Medulla oblongata (tissue), 1 donor: ENCODE measurements around the gene TBL3.

Experiments used
- DNase-seq: peaks from one replicate; pipeline ENCODE4 v3.0.0-alpha.2; 2015; ENCODE audit errors: extremely low spot score

The TBL3 gene

DNA sequence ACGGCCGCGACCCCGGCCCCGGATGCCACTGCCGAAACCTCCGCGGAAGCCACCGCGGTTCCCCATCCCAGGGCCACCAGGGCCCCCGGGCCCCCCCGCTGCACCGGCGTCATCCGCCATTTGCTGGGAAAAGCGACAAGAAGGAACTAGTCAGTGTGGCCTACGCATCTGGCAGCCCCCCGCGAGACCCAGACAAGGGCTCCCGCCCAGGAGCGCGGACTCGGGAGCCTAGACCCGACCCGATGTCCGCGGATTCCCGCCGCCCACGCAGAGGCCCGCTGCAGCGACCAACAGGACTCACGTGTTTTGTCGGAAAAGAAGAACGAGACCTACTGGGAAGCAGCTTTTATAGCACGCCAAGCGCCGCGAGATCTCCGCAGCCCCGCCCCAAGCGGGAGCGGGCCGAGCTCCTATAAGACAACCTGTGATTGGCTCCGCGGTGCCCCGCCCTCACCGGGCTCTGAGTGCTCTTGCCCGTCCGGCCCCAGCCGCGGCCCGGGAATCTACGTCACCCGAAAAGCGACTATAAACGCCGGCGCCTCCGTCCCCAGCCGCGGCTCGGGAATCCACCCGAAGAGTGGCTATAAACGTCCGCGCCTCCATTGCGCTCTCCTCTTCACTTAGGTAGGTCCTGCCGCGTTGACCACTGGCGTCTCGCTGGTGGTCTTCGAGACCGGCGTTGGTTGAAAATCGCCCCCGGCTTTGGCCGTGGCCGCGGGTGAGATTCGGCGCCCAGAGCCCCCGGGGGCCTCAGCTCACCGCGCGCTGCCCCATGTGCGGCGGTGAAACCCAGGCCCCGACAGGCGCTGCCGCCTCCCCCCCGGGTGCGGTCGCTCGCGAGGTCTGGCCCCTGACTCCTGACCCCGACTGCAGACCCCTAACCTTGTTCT, 7.1 kb upstream of the TBL3 start, which contains the start of gene RPS2:
TSS of gene RPS2 (minus strand) at position 321 of the 890 bp plus-strand sequence. CDS start at position 120, 201 bp downstream.
- peak; percentile 98 for DNase-seq

DNA sequence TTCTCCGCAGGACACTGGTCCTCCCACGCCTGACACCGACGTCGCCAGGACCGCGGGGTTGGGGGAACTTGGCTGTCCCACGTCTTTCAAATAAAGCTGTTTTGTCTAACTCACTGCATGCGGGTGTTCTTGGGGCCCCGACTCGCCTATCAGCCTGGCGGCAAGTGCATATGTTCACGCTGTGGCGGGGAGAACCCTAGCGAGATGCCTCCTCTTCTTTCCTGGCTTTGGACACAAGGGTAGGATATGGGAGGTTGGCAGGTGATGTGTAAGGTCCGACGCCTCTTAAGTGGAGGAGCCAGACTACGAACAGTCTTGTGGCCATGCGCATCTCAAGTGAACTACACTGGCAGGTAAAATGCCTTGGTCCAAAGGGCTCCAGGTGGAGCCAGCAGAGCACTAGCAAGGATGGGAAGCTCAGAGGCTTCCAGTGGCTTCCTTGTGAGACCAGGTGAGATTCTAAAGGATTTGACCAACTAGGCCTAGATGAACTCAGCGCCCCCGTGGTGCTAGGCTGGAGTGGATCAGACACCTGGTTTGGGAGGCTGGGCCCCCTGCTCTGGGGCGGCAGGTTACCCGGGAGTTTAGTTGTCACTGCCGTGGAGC, 6.4 kb upstream of the TBL3 start:
- DNase-seq, result no peak

DNA sequence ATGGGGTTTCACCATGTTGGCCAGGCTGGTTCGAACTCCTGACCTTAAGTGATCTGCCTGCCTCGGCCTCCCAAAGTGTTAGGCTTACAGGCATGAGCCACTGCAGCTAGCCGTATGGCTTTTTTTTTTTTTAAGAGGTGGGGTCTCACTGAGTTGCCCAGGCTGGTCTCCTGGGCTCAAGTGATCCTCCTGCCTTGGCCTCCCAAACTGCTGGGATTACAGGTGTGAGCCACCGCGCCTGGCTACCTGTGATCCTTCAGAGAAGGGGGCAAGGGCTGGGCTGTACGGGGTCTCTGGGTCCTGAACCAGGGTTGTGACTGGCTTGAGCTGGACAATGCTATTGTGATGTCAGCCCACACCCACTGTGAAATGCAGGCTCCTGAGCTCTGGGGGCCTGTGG, 5.4 kb upstream of the TBL3 start, which contains the start of gene RNF151:
TSS of gene RNF151 (plus strand) at position 397 of the 400 bp plus-strand sequence. CDS start 26 bp downstream, outside the sequence.
- no peak for DNase-seq

DNA sequence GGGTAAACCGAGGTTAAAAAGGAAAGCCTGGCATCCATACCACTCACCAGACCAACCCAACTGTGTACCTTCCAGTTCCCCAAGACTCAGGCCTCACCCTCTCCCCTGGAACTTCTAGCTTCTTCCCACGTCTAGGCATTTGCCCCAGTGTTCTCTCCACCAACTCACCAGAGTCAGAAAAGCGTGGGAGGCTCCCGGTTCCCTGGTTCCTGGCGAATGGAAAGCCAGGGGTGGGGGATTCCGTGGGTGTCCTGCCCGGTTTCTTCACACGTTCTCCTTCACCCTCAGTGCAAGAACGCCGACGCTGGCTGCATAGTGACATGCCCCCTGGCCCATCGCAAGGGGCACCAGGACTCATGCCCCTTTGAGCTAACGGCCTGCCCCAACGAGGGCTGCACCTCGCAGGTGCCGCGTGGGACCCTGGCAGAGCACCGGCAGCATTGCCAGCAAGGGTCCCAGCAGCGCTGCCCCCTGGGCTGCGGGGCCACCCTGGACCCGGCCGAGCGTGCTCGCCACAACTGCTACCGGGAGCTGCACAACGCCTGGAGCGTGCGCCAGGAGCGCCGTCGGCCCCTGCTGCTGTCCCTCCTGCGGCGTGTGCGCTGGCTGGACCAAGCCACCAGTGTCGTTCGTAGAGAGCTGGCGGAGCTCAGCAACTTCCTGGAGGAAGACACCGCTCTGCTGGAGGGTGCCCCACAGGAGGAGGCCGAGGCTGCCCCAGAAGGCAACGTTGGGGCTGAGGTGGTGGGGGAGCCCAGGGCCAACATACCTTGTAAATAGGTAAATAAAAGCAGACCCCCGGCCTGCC, 3.5 kb upstream of the TBL3 start:
- DNase-seq, result no peak

DNA sequence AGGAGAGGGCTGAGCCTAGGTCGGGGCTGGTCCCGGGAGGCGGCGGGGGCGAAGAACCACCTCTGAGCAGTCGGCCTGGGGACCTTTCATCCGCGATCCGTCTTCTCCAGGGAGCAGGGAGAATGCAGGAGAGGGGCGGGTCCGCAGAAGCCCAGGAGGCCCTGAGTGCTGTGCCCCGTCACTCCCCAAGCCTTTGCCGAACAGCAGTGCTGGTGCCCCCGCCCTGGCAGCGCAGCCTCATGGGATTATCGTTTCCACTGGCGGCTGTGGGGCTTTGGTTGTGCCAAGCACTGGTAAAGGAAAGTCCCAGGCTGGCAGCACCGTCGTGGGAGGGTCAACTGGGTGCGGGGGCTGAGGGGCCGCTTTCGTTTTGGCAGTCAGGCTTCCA, 631 bp downstream of the TBL3 start:
- DNase-seq, result no peak

DNA sequence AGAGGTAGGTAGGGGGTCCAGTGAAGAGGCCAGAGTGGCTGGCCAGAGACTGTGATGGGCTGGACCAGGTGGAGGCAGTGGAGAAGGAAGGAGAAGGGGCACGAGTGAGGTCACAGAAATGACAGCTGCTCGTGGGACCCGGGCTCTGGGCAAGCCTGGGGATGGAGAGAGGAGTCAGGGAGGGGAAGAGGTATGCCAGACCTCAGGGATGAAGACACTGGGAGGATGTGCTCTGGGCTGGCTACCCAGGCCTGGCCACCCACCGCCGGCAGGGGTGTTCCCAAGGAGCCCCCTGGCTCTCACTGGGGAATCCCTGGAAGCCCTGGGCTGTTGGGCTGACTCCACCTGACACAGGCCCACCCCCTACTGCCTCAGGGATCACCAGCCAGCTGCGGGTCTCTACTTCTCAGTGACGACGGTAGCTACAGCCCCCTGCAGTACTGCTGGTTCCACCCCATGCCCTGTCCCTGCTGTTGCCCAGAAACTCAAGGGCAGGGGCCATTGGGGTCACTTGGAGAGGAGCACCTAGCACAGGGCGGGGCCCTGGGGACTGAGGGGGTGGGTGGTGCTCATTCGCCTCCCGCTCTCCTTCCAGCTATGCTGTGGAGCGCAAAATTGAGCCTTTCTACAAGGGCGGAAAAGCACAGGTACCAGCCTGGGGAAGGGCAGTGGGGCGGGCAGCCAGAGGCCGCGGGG, 1.8 kb downstream of the TBL3 start:
- DNase-seq, result no peak

DNA sequence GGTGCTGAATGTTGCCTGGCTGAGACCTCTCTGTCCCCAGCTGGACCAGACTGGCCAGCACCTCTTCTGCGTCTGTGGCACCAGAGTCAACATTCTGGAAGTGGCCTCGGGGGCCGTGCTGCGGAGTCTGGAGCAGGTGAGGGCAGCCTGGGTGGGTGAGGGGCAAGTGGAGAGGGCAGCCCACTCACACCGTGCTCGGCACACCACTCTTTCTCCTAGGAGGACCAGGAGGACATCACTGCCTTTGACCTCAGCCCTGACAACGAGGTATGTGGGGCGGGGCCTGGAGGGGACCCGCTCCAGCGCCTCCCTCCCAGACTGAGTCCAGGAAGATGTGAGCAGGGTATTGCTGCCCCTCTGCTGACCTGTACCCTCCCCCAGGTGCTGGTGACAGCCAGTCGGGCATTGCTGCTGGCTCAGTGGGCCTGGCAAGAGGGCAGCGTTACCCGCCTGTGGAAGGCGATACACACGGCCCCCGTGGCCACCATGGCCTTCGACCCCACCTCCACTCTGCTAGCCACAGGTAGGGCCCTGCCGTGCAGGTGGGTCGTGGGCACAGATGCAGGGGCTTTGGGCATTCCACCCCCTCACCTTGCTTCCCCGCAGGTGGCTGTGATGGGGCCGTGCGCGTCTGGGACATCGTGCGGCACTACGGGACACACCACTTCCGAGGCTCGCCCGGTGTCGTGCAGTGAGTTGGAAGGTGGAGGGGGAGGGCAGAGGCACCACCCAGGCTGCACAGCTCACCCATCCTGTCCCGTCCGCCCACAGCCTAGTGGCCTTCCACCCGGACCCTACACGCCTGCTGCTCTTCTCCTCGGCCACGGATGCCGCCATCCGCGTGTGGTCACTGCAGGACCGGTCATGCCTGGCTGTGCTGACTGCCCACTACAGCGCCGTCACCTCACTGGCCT, 2.6 kb downstream of the TBL3 start:
- DNase-seq, result no peak

DNA sequence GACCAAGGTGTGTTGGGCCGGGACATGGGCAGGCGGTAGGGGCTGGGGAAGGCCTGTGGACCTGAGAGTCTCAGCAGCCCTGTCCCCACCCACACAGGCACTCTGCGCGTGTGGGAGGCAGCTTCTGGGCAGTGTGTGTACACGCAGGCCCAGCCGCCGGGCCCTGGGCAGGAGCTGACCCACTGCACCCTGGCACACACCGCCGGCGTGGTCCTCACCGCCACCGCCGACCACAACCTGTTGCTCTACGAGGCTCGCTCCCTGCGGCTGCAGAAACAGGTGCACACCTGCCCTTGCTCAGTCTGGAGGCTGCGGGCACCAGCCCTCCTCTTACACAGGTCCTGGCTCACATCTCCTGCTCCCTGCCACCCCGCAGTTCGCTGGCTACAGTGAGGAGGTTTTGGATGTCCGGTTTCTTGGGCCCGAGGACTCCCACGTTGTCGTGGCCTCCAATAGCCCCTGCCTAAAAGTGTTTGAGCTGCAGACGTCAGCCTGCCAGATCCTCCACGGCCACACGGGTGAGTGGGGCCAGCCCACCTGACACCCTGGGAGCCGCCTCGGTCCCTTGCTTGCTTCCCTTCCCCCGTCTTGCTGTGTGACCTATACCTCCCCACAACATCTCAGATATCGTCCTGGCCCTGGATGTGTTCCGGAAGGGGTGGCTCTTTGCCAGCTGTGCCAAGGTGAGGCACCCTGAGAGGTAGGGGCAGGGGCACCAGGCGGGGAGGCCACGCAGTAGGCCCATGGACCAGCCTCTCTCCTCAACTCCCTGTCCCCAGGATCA, 3.8 kb downstream of the TBL3 start:
- no peak for DNase-seq

DNA sequence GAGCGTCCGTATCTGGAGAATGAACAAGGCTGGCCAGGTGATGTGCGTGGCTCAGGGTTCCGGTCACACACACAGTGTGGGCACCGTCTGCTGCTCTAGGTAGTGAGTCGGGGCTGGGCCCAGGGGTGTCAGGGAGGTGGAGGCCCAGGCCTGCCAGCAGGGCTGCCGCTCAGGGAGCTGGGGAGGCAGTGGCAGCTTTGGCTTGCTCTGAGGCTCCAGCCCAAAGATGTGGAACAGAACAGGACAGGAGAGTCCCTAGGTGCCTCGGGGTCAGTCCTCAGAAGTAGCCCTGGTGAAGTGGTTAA, 4.3 kb downstream of the TBL3 start:
- no peak for DNase-seq

DNA sequence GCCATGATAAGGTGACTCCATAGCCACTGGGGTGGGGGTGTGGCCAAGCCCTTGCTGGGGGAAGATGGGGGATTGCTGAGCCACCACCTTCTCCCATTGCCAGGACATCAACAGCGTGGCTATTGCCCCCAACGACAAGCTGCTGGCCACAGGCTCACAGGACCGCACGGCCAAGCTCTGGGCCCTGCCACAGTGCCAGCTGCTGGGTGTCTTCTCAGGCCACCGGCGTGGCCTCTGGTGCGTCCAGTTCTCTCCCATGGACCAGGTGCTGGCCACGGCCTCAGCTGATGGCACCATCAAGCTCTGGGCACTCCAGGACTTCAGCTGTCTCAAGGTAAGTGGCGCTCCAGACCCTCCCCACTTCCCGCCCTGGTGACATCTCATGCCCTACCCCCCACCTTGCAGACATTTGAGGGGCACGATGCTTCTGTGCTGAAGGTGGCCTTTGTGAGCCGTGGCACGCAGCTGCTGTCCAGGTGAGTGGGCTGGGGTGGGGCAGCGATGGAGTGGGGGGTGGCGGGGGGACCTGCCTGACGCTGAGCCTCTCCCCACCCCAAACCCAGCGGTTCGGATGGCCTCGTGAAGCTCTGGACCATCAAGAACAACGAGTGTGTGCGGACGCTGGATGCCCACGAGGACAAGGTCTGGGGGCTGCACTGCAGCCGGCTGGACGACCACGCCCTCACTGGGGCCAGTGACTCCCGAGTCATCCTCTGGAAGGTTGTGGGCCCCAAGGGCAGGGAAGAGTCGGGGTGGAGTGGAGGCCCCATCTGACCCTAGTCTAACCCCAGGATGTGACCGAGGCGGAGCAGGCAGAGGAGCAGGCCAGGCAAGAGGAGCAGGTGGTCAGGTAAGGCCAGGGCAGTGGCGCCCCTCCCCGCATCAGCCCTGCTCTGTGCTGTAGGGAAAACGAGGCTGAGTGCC, 5.4 kb downstream of the TBL3 start:
- DNase-seq, result no peak

DNA sequence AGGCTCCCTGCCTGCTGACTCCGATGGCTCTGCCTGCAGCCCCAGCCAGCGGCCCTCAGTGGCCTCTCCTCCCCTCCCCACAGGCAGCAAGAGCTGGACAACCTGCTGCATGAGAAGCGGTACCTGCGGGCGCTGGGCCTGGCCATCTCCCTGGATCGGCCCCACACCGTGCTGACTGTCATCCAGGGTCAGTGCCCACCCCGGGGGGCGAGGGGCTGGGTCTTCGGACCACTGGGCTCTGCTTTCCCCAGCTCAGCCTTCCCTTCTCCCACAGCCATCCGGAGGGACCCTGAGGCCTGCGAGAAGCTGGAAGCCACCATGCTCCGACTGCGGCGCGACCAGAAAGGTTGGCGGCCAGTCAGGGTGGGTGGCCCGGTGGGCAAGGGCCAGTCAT, 6.0 kb downstream of the TBL3 start:
- no peak for DNase-seq

DNA sequence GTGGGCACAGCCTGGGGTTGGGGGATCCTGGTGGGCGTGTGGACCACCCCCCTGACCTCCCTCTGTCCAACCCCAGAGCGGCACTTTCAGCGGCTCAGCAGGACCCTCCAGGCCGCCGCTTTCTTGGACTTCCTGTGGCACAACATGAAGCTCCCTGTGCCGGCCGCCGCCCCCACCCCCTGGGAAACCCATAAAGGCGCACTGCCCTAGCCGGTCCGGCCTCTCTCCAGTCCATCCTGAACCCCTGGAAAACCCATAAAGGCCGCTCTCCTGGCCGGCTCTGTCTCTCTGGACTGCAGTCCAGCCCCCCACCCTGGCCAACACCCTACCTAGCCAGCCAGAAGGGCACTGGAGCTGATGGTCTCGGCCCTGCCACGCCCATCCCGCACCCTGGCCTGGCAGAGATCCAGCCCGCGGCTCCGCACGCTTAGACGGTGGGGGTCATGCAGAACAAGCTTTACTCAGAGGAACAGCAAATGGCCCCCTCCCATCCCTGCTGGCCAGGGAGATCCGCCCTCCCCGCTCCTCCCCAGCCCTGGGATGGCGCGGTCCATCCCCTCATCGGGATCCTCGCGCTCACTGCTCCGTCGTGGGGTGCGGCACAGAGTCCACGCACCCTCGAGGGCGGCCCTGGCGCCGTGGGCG, 6.7 kb downstream of the TBL3 start:
- DNase-seq, result no peak

DNA sequence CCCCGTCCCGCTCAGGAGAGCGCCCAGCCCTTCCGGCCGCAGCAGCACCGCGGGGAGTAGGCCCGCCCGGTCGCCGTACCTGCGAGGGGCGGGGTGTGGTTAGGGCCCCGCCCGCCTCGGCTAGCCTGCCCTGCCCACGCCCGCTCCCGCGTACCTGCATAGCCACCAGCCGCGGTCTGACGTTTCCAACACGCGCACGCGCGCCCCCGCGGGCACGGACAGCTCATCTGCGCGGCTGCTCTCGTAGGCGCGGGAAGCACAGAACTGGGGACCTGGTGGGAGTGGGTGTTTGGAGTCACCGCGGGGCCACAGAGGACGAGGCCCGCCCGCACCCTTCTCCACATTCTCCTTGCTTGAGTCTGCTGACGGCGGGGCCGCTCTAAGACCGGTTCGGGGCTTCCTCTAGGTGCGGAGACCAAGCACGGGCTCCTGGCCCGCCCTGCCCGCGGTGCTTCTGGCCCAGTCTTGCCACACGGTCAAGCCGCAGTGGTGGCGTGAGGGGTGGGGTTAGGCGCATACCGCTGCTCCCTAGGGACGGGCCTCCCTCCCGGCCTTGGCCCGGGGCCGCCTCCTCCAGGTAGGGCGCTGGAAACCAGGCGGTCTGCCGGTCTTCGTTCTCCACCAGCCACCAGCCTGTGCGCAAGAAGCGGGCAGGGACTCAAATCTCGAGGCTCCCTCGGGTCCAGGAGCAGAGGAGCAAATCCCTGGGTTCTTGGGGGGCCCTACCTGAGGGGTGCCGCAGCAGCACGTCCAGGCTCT, 7.6 kb downstream of the TBL3 start:
- no peak for DNase-seq

DNA sequence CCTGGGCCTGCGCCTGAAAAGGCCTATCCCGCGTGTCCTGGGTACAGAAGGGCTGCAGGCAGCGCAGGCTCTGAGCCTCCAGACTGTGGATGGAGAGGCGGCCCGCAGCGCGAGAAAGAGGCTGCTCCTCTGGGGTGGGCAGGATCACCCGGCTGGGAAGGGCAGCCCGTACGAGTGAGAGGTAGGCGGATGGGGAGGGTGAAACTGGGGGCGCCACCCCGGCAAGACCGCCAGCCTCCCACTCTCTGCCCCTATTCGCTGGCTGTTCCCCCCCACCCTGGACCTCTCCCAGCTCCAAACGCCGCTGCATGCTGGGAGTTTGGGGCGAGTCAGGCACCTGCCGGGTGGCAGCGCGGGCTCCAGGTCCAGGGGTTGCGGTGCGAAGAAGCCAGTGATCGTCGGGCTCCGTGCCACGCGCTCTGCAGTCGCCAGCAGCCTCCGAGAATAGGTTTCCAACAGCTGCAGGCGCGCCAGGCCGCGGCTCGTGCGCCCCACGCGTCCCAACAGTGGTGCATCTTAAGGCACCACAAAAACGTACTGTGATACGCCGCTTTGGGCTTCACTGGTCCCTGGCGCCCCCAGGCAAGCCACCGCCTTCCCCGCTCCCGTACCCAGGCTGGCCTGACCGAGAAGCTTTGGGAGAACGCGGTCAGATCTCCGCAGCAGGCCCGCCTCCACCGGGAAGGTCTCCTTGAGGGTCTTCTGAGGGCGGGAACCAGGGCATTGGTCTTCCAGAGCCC, 8.3 kb downstream of the TBL3 start:
- no peak for DNase-seq

DNA sequence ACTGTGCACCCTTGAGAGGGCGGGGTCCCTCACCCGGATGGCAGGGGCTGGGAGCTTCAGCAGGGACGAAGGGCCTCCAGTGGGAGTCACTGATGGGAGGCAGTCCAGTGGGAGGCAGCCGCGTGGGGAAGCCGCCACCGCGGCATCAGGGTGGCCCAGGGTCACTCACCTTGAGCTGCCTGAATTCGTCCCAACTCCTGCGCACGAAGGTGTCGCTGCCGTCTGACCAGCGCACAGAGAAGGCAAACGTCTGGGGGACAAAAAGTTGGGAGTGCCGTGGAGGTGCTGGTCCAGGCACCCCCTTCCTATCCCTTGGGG, 8.9 kb downstream of the TBL3 start:
- no peak for DNase-seq

DNA sequence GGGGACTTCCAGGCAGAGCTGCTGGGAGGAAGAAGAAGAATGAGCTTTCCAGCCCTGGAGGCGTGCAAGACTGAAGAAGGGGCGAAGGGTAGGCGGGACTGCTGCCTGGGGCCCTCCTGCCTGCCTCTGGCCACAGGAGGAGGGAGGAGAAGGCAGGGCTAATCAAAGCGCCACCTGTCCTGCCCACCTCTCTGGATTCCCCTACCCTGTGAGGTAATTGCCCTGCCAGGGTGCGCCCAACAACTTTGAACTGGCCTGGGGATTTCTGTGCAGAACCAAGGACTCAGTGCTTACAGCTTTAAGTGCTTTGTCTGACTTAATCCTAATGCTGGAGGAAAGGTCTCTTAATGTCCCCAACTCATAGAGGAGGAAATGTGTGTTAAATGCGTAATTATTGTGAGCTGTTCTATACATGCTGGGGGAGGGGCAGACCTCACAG, 9.6 kb downstream of the TBL3 start, which contains the start of gene NOXO1:
TSS of gene NOXO1 (minus strand) at position 72 of the 439 bp plus-strand sequence. CDS start 290 bp downstream, outside the sequence.
- DNase-seq, result no peak

DNA sequence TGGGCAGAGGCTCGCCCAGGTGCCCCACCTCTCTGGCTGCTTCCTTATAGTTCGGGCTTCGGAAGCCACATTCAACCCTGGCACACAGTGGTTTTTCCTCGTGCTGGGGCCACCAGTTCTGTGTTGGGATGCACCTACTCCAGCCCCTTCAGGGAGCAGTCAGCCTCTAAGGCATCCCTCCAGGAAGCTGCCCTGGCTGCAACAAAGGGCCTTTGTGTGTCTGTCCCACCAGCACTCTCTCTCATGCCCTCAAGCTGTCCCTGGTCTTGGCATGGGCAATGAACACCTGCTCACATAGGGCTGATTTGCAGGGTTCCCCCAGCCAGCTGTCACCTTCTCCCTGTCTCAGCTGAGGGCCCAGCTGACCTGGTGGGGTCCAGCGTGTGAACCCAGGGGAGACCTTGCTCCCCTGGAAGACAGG, 10.2 kb downstream of the TBL3 start:
- DNase-seq, result peak; percentile 63
